Epidermal melanocyte (primary cell): Measurements from ENCODE around the gene TMEM254.
"Not testable (repeated sequence)": the region's sequence is repeated elsewhere in the genome, so short reads cannot be mapped to it uniquely, and the experiment has no call there.

Source experiments
- DNase-seq: peaks from one replicate; pipeline ENCODE4 v3.0.0; 2011; ENCODE audit warnings: low spot score; ENCODE audit not compliant: insufficient read length

The TMEM254 gene

GRCh38 chr10:80078448-80079311 is at the start of gene TMEM254:
Gene TMEM254 (plus strand): TSS chr10:80078665. CDS start chr10:80078700, 35 bp downstream.
- DNase-seq: peak; percentile 87

DNA sequence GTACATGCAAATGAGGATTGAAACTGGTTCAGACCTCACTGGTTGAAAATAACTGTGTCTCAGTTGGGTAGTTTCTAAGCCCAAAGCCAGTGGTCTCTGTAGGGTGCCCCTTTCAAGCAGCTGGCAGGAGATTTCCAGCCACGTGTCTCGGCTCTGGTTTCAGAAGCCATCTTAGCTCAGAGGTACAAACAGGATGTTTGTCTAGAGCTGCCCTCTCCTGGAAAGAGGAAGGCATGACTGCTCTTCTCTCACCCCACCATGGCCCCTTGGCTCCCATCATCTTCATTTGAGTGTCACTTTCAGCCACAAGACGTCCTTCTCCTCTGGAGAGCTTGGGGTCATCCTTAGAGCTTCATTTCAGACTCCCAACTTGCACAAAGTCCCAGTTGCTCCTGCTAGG is 49.3 kb upstream of the TMEM254 start:
- DNase-seq: not testable (repeated sequence)

- DNase-seq: not testable (repeated sequence)
Observed at GRCh38 chr10:80029865-80030264, 48.6 kb upstream of the TMEM254 start.

- no peak for DNase-seq
Observed at GRCh38 chr10:80032503-80032902, 46.0 kb upstream of the TMEM254 start.

GRCh38 chr10:80034766-80035165 is 43.7 kb upstream of the TMEM254 start:
- not testable (repeated sequence) for DNase-seq

DNA sequence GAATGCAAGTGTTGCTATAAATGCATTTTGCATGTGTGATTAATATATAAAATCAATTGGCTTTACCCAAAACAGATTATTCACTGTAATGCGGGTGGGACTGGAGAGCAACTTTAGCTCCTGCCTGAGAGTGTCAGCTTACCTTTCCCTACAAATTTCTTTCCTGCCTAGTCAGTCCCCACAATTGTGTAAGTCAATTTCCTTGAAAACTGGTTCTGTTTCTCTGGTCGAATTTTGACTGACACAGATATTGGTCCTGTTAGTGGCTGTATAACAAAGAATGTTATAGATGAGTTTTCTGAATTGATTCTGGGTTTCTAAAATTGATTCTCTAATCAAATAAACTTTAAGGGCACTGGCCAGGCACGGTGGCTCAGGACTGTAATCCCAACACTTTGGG is 43.0 kb upstream of the TMEM254 start:
- not testable (repeated sequence) for DNase-seq

DNA sequence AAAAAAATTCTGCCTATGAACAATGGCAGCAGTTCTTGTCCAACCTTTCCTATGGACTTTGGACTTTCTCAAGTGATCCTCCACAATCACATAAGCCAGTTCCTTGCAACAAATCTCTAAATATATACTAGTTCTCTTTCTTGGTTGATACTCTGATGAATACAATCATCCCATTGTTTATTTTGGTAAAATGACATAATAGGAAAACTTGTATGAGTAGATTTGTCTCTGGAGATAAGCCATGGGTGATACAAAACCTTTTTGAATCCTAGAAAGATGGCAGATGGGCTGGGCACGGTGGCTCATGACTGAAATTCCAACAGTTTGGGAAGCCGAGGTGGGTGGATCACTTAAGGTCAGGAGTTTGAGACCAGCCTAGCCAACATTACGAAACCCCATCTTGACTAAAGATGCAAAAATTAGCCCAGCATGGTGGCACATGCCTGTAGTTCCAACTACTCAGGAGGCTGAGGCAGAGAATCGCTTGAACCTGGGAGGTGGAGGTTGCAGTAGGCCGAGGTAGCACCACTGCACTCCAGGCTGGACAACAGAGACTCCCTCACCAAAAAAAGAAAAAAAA is 41.5 kb upstream of the TMEM254 start:
- not testable (repeated sequence) for DNase-seq

DNA sequence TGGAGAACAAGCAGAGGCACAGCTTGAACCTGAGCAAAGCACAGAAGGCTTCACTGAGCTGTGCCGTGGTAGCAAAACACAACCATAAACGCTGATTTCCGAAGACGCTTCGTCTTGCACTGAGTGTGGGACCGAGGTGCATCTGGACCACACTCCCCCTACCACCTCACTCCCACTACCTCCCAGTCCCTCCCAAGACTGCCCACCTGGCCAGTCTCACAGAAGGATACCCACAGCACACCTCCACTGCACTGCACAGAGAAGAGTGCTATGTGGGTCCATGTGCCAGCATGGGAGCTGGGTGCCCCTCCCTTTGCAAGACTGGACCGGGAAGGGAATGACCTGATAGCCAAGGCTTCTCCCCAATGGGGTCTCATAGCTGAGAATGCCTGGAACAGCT is 40.2 kb upstream of the TMEM254 start:
- not testable (repeated sequence) for DNase-seq

DNA sequence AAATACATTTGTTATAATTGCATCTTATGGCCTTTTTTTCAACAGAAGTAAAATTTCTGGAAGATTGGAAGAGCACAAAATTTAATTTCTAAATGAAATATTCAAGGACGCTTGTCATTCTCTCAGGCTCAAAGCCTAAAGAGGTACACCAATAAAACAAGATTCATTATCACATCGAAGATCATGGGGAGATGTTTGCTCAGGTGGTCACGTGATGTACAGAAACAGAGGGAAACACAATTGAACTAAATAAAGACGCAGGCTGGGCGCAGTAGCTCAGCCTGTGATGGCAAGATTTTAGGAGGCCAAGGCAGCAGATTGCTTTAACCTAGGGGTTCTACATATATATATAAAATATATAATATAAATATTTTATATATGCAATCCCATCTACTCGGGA is 37.3 kb upstream of the TMEM254 start:
- no peak for DNase-seq

DNA sequence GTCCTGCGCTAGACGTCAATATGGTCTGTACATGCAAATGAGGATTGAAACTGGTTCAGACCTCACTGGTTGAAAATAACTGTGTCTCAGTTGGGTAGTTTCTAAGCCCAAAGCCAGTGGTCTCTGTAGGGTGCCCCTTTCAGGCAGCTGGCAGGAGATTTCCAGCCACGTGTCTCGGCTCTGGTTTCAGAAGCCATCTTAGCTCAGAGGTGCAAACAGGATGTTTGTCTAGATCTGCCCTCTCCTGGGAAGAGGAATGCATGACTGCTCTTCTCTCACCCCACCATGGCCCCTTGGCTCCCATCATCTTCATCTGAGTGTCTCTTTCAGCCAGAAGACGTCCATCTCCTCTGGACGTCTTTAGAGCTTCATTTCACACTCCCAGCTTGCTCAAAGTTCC is 33.5 kb upstream of the TMEM254 start:
- not testable (repeated sequence) for DNase-seq

- DNase-seq: peak; percentile 36
Observed at GRCh38 chr10:80046629-80047441, 31.6 kb upstream of the TMEM254 start.

DNA sequence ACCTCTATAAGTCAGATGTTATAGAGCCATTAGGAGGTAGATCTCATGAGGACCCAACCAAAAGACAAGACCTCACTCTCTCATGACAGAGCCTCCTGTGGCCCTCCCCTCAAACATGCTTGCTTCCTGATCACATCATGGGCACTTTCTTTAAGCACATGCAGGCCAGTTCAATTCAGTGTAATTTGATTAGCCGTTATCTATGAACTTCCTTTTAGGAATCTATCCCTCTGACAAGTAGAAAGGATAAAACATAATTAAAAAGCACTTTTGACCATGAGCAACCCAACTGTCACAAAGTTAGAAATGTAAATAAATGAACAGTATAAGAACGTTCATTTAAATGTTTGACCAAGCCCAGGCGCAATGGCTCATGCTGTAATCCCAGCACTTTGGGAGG is 27.7 kb upstream of the TMEM254 start:
- no peak for DNase-seq

GRCh38 chr10:80051993-80052392 is 26.5 kb upstream of the TMEM254 start:
- DNase-seq: no peak

DNA sequence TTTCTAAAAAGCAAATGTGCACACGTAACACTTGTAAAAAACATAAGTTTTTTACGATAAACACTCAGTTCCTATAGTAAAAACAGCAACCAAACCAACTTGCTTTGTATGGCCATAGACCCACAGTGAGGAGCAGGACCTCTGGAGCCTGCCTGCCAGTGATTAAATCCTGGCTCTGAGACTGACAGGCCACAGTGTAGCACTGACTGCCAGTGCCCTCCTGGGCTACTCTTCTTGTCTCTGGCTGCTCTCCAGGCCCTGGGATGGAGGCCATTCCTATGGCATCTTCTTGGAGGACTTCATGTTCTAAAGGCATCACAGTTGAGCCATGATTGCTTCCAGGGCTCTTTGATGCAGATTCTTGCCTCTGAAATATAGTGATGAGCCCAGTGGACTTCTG is 22.7 kb upstream of the TMEM254 start:
- no peak for DNase-seq

- no peak for DNase-seq
Observed at GRCh38 chr10:80057171-80057570, 21.3 kb upstream of the TMEM254 start.

DNA sequence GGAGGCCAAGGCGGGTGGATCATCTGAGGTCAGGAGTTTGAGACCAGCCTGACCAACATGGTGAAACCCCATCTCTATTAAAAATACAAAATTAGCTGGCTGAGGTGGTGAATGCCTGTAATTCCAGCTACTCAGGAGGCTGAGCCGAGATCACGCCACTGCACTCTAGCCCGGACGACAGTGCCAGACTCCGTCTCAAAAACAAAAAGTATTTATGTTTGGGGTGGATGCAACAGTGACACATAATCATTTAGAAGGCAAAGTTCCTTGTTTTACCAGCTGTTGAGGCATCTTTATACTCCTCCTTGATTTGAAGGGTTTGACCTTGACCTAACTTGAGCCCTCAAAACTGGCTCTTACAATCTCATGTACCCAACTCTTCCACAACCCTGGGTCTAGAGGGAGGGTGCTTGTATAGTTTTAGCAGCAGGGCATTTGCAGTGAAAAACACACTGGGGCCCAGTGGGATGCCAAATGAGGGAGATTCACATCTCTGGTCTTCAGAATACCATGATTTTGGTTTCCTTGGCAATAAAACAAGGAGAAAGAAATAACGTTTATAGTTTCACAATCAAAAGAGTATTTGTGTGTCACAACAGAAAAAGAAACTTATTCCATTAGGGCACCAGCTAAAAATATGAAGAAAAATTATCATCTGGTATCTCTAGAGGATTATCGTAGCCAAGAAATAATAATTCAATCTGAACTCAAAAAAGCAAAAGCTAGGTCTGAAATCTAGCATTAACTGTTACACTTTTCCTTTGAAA is 14.2 kb upstream of the TMEM254 start:
- DNase-seq: no peak

DNA sequence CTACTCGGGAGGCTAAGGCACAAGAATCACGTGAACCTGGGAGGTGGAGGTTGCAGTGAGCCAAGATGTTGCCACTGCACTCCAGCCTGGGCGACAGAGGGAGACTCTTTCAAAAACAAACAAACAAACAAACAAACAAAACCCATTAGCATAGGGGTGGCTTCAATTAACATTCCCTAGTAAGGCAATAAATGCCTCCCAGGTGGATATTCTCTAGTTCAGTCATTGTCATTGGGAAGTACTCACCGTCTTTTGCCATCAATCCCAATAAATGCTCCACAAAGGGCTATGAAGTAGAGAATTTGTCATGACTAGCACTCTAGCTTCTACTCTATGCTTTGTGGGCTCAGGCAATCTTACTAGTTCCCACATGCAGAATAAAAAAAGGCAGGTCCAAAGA is 11.7 kb upstream of the TMEM254 start:
- no peak for DNase-seq

DNA sequence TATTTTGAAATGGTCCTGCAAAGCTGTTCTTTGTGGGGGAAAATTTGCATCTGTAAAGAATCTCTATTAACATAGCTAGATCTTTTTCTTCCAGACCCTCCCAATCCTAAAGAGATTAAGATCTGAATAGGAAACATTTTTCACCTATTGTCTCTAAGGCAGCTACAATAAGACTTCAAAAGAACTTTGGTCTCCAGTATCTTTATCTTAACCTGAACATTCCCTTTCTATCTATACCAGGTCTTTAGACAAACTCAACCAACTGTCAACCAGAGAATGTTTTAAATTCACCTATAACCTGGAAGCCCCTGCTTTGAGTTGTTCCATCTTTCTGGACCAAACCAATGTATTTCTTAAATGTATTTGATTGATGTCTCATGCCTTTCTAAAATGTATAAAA is 10.6 kb upstream of the TMEM254 start:
- DNase-seq: not testable (repeated sequence)

DNA sequence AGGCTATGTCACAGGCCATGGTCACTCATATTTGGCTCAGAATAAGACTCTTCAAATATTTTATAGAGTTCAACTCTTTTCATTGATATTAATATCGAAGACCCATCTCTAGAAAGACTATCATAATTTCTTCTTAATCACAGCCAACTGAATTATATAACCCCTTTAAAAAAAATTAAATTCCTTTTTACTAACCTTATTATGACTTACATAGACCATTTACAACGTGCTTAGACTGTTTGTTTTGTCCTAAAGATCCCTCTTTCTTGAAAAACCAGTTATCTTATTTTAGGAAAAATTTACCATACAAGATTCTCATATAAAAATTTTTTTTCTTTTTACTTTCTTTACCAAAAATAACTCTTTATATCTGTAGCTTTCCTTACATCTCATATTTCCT is 10.2 kb upstream of the TMEM254 start:
- no peak for DNase-seq

GRCh38 chr10:80070057-80070456 is 8.4 kb upstream of the TMEM254 start:
- no peak for DNase-seq

DNA sequence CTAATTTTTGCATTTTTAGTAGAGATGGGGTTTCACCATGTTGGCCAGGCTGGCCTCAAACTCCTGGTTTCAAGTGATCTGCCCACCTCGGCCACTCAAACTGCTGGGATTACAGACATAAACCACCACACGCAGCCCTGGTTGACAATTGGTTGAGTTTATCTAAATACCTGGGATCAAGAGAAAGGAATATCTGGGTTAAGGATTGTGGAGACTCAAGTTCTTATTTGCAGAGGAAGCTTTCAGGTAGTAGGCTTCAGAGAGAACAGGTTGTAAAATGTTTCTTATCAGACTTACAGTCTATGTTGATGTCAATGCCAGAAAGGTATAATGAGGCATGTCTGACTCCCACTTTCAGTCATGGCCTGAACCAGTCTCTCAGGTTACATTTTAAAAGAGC is 5.9 kb upstream of the TMEM254 start:
- DNase-seq: no peak
